Subcutaneous adipose tissue (tissue), 4 donors: ENCODE measurements around the gene ATP5PB. TPM values are rescaled to one million over a fixed set of nuclear protein-coding genes. Genes with fewer than 3 reads are reported as not detected.

Experiments
- CTCF ChIP-seq: fragments of 450-650 bp; IDR thresholded peaks from one replicate; pipeline ENCODE4 v1.5.1; 2016; ENCODE audit warnings: low read depth, mild to moderate bottlenecking, control low read depth, antibody characterized with exemption, moderate library complexity
- total RNA-seq, 4 donors: library from RNA; depleted of rRNA; stranded (reverse); fragments of >200 nt; gene quantifications; one replicate each; pipeline ENCODE4 v1.1.0, GENCODE V29; 2016

The ATP5PB gene
- total RNA-seq, 4 donors from 2014 or later: 114 to 272 (median 152) TPM

- TF ChIP-seq CTCF: no peak
Observed at GRCh38 chr1:111455642-111456031, 6.4 kb downstream of the ATP5PB start.

- no peak for TF ChIP-seq CTCF
Observed at GRCh38 chr1:111461765-111462164, 12.5 kb downstream of the ATP5PB start.

- no peak for TF ChIP-seq CTCF
Observed at GRCh38 chr1:111462370-111463028, 13.2 kb downstream of the ATP5PB start.

GRCh38 chr1:111463029-111463683, 13.9 kb downstream of the ATP5PB start:
- no peak for TF ChIP-seq CTCF

- TF ChIP-seq CTCF: no peak
Observed at GRCh38 chr1:111465754-111466153, 16.5 kb downstream of the ATP5PB start.

- TF ChIP-seq CTCF: no peak
Observed at GRCh38 chr1:111466480-111466879, 17.2 kb downstream of the ATP5PB start.

GRCh38 chr1:111467865-111468716, 18.8 kb downstream of the ATP5PB start:
- TF ChIP-seq CTCF: no peak
